Epithelial cell of prostate (primary cell): ENCODE data around the gene CERK.

Source experiments
- DNase-seq: peaks from one replicate; pipeline ENCODE4 v3.0.0-alpha.2; 2011; ENCODE audit warnings: low read depth, low spot score
- H3K27ac ChIP-seq: fragments of 450-650 bp; 2 replicates; pipeline ENCODE4 v1.5.1; 2017; ENCODE audit warnings: mild to moderate bottlenecking

Gene CERK

GRCh38 chr22:46708766-46709330, 29.2 kb downstream of the CERK start:
- no peak overlapping the region for H3K27ac ChIP-seq
- DNase-seq, result no peak

GRCh38 chr22:46707827-46708570, 30.1 kb downstream of the CERK start:
- no peak overlapping the region for H3K27ac ChIP-seq
- no peak for DNase-seq

GRCh38 chr22:46707305-46707704, 30.7 kb downstream of the CERK start:
- no peak overlapping the region for H3K27ac ChIP-seq
- no peak for DNase-seq

GRCh38 chr22:46706060-46706459, 32.0 kb downstream of the CERK start:
- no peak overlapping the region for H3K27ac ChIP-seq
- no peak for DNase-seq

- no peak for DNase-seq
- H3K27ac ChIP-seq, result no peak overlapping the region
These were observed 34.1 kb downstream of the CERK start for GRCh38 chr22:46703996-46704370.

GRCh38 chr22:46703171-46703995, 34.7 kb downstream of the CERK start:
- H3K27ac ChIP-seq, result no peak overlapping the region
- DNase-seq, result no peak

- no peak for DNase-seq
- no peak overlapping the region for H3K27ac ChIP-seq
These were observed 36.8 kb downstream of the CERK start for GRCh38 chr22:46701262-46701661.

- H3K27ac ChIP-seq, result no peak overlapping the region
- DNase-seq, result no peak
These were observed 39.0 kb downstream of the CERK start for GRCh38 chr22:46699091-46699490.

GRCh38 chr22:46697811-46698515, 40.1 kb downstream of the CERK start:
- no peak for DNase-seq
- H3K27ac ChIP-seq, result no peak overlapping the region

- DNase-seq, result no peak
- H3K27ac ChIP-seq, result no peak overlapping the region
These were observed 41.4 kb downstream of the CERK start for GRCh38 chr22:46696614-46697013.

GRCh38 chr22:46696229-46696518, 41.9 kb downstream of the CERK start:
- no peak overlapping the region for H3K27ac ChIP-seq
- no peak for DNase-seq

GRCh38 chr22:46695346-46696228, 42.5 kb downstream of the CERK start:
- no peak for DNase-seq
- no peak overlapping the region for H3K27ac ChIP-seq

GRCh38 chr22:46694416-46695170, 43.5 kb downstream of the CERK start:
- no peak overlapping the region for H3K27ac ChIP-seq
- no peak for DNase-seq

- no peak overlapping the region for H3K27ac ChIP-seq
These were observed 44.2 kb downstream of the CERK start for GRCh38 chr22:46693634-46694415.

GRCh38 chr22:46691571-46691970, 46.5 kb downstream of the CERK start:
- DNase-seq, result no peak
- no peak overlapping the region for H3K27ac ChIP-seq

More at GRCh38 chr22:46693634-46694415, 44.2 kb downstream of the CERK start:
- no peak for DNase-seq

GRCh38 chr22:46690146-46690545, 47.9 kb downstream of the CERK start:
- DNase-seq, result no peak
- H3K27ac ChIP-seq, result no peak overlapping the region

- no peak for DNase-seq
These were observed 49.1 kb downstream of the CERK start for GRCh38 chr22:46688949-46689348.

GRCh38 chr22:46687460-46687859, 50.6 kb downstream of the CERK start:
- H3K27ac ChIP-seq, result no peak overlapping the region
- DNase-seq, result no peak

More at GRCh38 chr22:46688949-46689348, 49.1 kb downstream of the CERK start:
- H3K27ac ChIP-seq, result no peak overlapping the region
